ENCODE data around the gene VAT1L. TPM values are rescaled to one million over a fixed set of nuclear protein-coding genes. Genes with fewer than 3 reads are reported as not detected.

Gene VAT1L
- total RNA-seq, 1 experiment from 2014 or later: not detected

- no peaks in the 10 kb centered on the region for H3K4me1 Mint-ChIP-seq (ENCODE audit: low read depth, unreplicated experiment)
- H3K27me3 Mint-ChIP-seq (ENCODE audit: unreplicated experiment): no peaks in the 10 kb centered on the region
- CTCF ChIA-PET: no interaction called here
- H3K4me3 Mint-ChIP-seq (ENCODE audit: low read depth, unreplicated experiment): no peak within 1 kb of the TSS
- BruUV-seq (replicated peaks): no TSS peak
- DNase-seq: no peak
- H3K27ac Mint-ChIP-seq (ENCODE audit: unreplicated experiment): no peak within 1 kb of the TSS
- no peaks in the 10 kb centered on the region for H3K36me3 Mint-ChIP-seq (ENCODE audit: insufficient read depth, unreplicated experiment)
- H3K9me3 Mint-ChIP-seq (ENCODE audit: low read depth, unreplicated experiment): peaks cover 2% of the 10 kb centered on the region
- intact Hi-C loops (cut with micrococcal nuclease; ENCODE audit: unreplicated experiment): no loop called here
- no peak for TF ChIP-seq CTCF (IDR thresholded peaks at IDR 0.05; ENCODE audit: unreplicated experiment)
These were observed 234.1 kb downstream of the VAT1L start, which contains the start of gene CLEC3A for GRCh38 chr16:78022347-78023060. TSS of gene CLEC3A (plus strand) at chr16:78022548. CDS start at chr16:78022627, 79 bp downstream.

GRCh38 chr16:78024159-78024558 is 235.8 kb downstream of the VAT1L start:
- peaks cover 2% of the 10 kb centered on the region for H3K9me3 Mint-ChIP-seq (ENCODE audit: low read depth, unreplicated experiment)
- no peak for TF ChIP-seq CTCF (IDR thresholded peaks at IDR 0.05; ENCODE audit: unreplicated experiment)
- CTCF ChIA-PET: interaction anchor here (0.7 kb wide), 1 partner anchor 105 kb away, joined by 3 read pairs; no protein-coding TSS in a partner anchor
- no peak overlapping the region for H3K27ac Mint-ChIP-seq (ENCODE audit: unreplicated experiment)
- H3K4me3 Mint-ChIP-seq (ENCODE audit: low read depth, unreplicated experiment): no peak overlapping the region
- no peak for DNase-seq
- BruUV-seq (replicated peaks): no TSS peak
- H3K36me3 Mint-ChIP-seq (ENCODE audit: insufficient read depth, unreplicated experiment): no peaks in the 10 kb centered on the region
- intact Hi-C loops (cut with micrococcal nuclease; ENCODE audit: unreplicated experiment): no loop called here
- H3K27me3 Mint-ChIP-seq (ENCODE audit: unreplicated experiment): no peaks in the 10 kb centered on the region
- H3K4me1 Mint-ChIP-seq (ENCODE audit: low read depth, unreplicated experiment): no peaks in the 10 kb centered on the region

GRCh38 chr16:78025631-78026030 is 237.3 kb downstream of the VAT1L start:
- Mint-ChIP-seq H3K36me3 (ENCODE audit: insufficient read depth, unreplicated experiment) (no peaks in the 10 kb centered on the region), H3K4me1 (ENCODE audit: low read depth, unreplicated experiment) (no peaks in the 10 kb centered on the region), H3K4me3 (ENCODE audit: low read depth, unreplicated experiment) (no peak overlapping the region), H3K9me3 (ENCODE audit: low read depth, unreplicated experiment) (no peaks in the 10 kb centered on the region), H3K27me3 (ENCODE audit: unreplicated experiment) (no peaks in the 10 kb centered on the region), H3K27ac (ENCODE audit: unreplicated experiment) (no peak overlapping the region)
- no peak for DNase-seq
- intact Hi-C loops (cut with micrococcal nuclease; ENCODE audit: unreplicated experiment): no loop called here
- CTCF ChIA-PET: interaction anchor here (1.2 kb wide), 1 partner anchor 23 kb away, joined by 4 read pairs; no protein-coding TSS in a partner anchor
- TF ChIP-seq CTCF (IDR thresholded peaks at IDR 0.05; ENCODE audit: unreplicated experiment): no peak
- no TSS peak for BruUV-seq (replicated peaks)

GRCh38 chr16:78028018-78028417 is 239.7 kb downstream of the VAT1L start:
- no peak for DNase-seq
- BruUV-seq (replicated peaks): no TSS peak
- Mint-ChIP-seq H3K4me1 (ENCODE audit: low read depth, unreplicated experiment) (no peaks in the 10 kb centered on the region), H3K4me3 (ENCODE audit: low read depth, unreplicated experiment) (no peak overlapping the region), H3K27ac (ENCODE audit: unreplicated experiment) (no peak overlapping the region), H3K27me3 (ENCODE audit: unreplicated experiment) (peaks cover 4% of the 10 kb centered on the region), H3K36me3 (ENCODE audit: insufficient read depth, unreplicated experiment) (no peaks in the 10 kb centered on the region), H3K9me3 (ENCODE audit: low read depth, unreplicated experiment) (no peaks in the 10 kb centered on the region)
- TF ChIP-seq CTCF (IDR thresholded peaks at IDR 0.05; ENCODE audit: unreplicated experiment): no peak
- CTCF ChIA-PET: interaction anchor here (1.2 kb wide), 1 partner anchor 14 kb away, joined by 6 read pairs; no protein-coding TSS in a partner anchor
- intact Hi-C loops (cut with micrococcal nuclease; ENCODE audit: unreplicated experiment): no loop called here

Other genes starting within 250 kb of the VAT1L start
- gene NUDT7, start 66.0 kb upstream of the VAT1L start, total RNA-seq (2022): 6.1 and 7.2 TPM in 2 replicates
- gene CLEC3A, start 234.0 kb downstream of the VAT1L start, total RNA-seq (2022): not detected in 2 replicates